ENCODE results near the gene ZNF407.

Gene ZNF407

GRCh38 chr18:74944676-74945075 lies 347.0 kb downstream of the ZNF407 start:
- no peak overlapping the region for H3K4me3 ChIP-seq (ENCODE audit: control insufficient read depth, low read depth, low read length)
- DNase-seq (ENCODE audit: low read depth), result no peak
- TF ChIP-seq CTCF (conservative IDR thresholded peaks at IDR 0.05; ENCODE audit: control insufficient read depth, insufficient read depth, low read depth, low read length), result no peak

- no peak overlapping the region for H3K4me3 ChIP-seq (ENCODE audit: control insufficient read depth, low read depth, low read length)
- peak; percentile 28 for DNase-seq (ENCODE audit: low read depth)
- TF ChIP-seq CTCF (conservative IDR thresholded peaks at IDR 0.05; ENCODE audit: control insufficient read depth, insufficient read depth, low read depth, low read length), result no peak
Observed at GRCh38 chr18:74945774-74946545, 348.3 kb downstream of the ZNF407 start.

- no peak overlapping the region for H3K4me3 ChIP-seq (ENCODE audit: control insufficient read depth, low read depth, low read length)
- peak; percentile 41 for DNase-seq (ENCODE audit: low read depth)
- TF ChIP-seq CTCF (conservative IDR thresholded peaks at IDR 0.05; ENCODE audit: control insufficient read depth, insufficient read depth, low read depth, low read length), result no peak
Observed at GRCh38 chr18:74946646-74947375, 349.1 kb downstream of the ZNF407 start.

- TF ChIP-seq CTCF (conservative IDR thresholded peaks at IDR 0.05; ENCODE audit: control insufficient read depth, insufficient read depth, low read depth, low read length), result no peak
- H3K4me3 ChIP-seq (ENCODE audit: control insufficient read depth, low read depth, low read length), result no peak overlapping the region
- DNase-seq (ENCODE audit: low read depth), result no peak
Observed at GRCh38 chr18:74947417-74947816, 349.7 kb downstream of the ZNF407 start.

- DNase-seq (ENCODE audit: low read depth), result no peak
- no peak for TF ChIP-seq CTCF (conservative IDR thresholded peaks at IDR 0.05; ENCODE audit: control insufficient read depth, insufficient read depth, low read depth, low read length)
- no peak overlapping the region for H3K4me3 ChIP-seq (ENCODE audit: control insufficient read depth, low read depth, low read length)
Observed at GRCh38 chr18:74947875-74948274, 350.2 kb downstream of the ZNF407 start.

- H3K4me3 ChIP-seq (ENCODE audit: control insufficient read depth, low read depth, low read length), result no peak overlapping the region
- no peak for TF ChIP-seq CTCF (conservative IDR thresholded peaks at IDR 0.05; ENCODE audit: control insufficient read depth, insufficient read depth, low read depth, low read length)
- no peak for DNase-seq (ENCODE audit: low read depth)
Observed at GRCh38 chr18:74949611-74950010, 351.9 kb downstream of the ZNF407 start.

Data from fibroblast of mammary gland (primary cell).